HG03571 (cell line): ENCODE measurements around the gene AMH.

Source experiments
- ATAC-seq: cut with Tn5 transposase; IDR thresholded peaks from one replicate; pipeline ENCODE4 v1.9.1; 2021; ENCODE audit not compliant: unreplicated experiment

Gene AMH

GRCh38 chr19:2233601-2234280 is 15.4 kb upstream of the AMH start:
- ATAC-seq = no peak

- ATAC-seq = no peak
Observed at GRCh38 chr19:2234996-2235380, 14.1 kb upstream of the AMH start.

- ATAC-seq = peak; percentile 11
Observed at GRCh38 chr19:2235381-2236063, 13.6 kb upstream of the AMH start.

- ATAC-seq = no peak
Observed at GRCh38 chr19:2236064-2236313, 13.1 kb upstream of the AMH start.

- ATAC-seq = peak; percentile 62
Observed at GRCh38 chr19:2236314-2237050, 12.6 kb upstream of the AMH start, which contains the start of the genes PLEKHJ1 and SF3A2. Gene PLEKHJ1, minus strand, starts transcription at chr19:2236329. Its CDS starts 81 bp downstream, at chr19:2236248. Gene SF3A2, plus strand, starts transcription at chr19:2236824. Its CDS starts 6,595 bp downstream, at chr19:2243419.

GRCh38 chr19:2237051-2237868 is 11.9 kb upstream of the AMH start:
- no peak for ATAC-seq

GRCh38 chr19:2237869-2238153 is 11.3 kb upstream of the AMH start:
- no peak for ATAC-seq

- ATAC-seq = no peak
Observed at GRCh38 chr19:2239173-2239572, 9.9 kb upstream of the AMH start.

GRCh38 chr19:2239771-2240770 is 9.1 kb upstream of the AMH start:
- ATAC-seq = no peak

GRCh38 chr19:2240881-2241760 is 8.0 kb upstream of the AMH start:
- ATAC-seq = no peak

GRCh38 chr19:2242092-2242537 is 7.0 kb upstream of the AMH start:
- ATAC-seq = no peak

- no peak for ATAC-seq
Observed at GRCh38 chr19:2242816-2243215, 6.3 kb upstream of the AMH start.

- ATAC-seq = no peak
Observed at GRCh38 chr19:2243274-2244124, 5.6 kb upstream of the AMH start.

GRCh38 chr19:2244125-2244411 is 5.1 kb upstream of the AMH start:
- ATAC-seq = no peak

GRCh38 chr19:2244486-2244885 is 4.6 kb upstream of the AMH start:
- ATAC-seq = no peak

GRCh38 chr19:2245273-2245672 is 3.9 kb upstream of the AMH start:
- ATAC-seq = no peak

- ATAC-seq = no peak
Observed at GRCh38 chr19:2246014-2246620, 3.0 kb upstream of the AMH start.

- no peak for ATAC-seq
Observed at GRCh38 chr19:2246801-2247361, 2.2 kb upstream of the AMH start.
